Activated CD4-positive, alpha-beta T cell treated with anti-CD3 and anti-CD28 coated beads for 4 hours (primary cell): ENCODE results near the gene PBXIP1.
"Not testable (repeated sequence)": the region's sequence is repeated elsewhere in the genome, so short reads cannot be mapped to it uniquely, and the experiment has no call there.

Experiments
- DNase-seq, 2 donors: peaks; one replicate each; pipeline ENCODE4 v3.0.0-alpha.2; 2020

PBXIP1 gene

GRCh38 chr1:154955718-154956543 is at the start of gene PBXIP1:
Gene PBXIP1, minus strand, starts transcription at chr1:154956099. Its CDS starts 2,378 bp downstream, at chr1:154953721.
- peak; percentile 72 to 82 for DNase-seq

GRCh38 chr1:155005076-155006011 is 49.4 kb upstream of the PBXIP1 start:
- peak in 1 of 2 donors; percentile 33 for DNase-seq

- DNase-seq: no peak
Measured at GRCh38 chr1:155004352-155005075, 48.6 kb upstream of the PBXIP1 start.

- DNase-seq: peak in 1 of 2 donors; percentile 17
Measured at GRCh38 chr1:155003766-155004351, 48.0 kb upstream of the PBXIP1 start.

- DNase-seq: peak in 1 of 2 donors; percentile 26
Measured at GRCh38 chr1:155003227-155003765, 47.4 kb upstream of the PBXIP1 start.

GRCh38 chr1:155002464-155003226 is 46.7 kb upstream of the PBXIP1 start, which contains the start of gene ZBTB7B:
Gene ZBTB7B, plus strand, starts transcription at chr1:155002802. Its CDS starts 11,859 bp downstream, at chr1:155014661.
- no peak for DNase-seq

- DNase-seq: peak; percentile 98 to 99
Measured at GRCh38 chr1:155001675-155002463, 46.0 kb upstream of the PBXIP1 start.

- DNase-seq: no peak
Measured at GRCh38 chr1:155001425-155001674, 45.5 kb upstream of the PBXIP1 start.

GRCh38 chr1:155000726-155001424 is 45.0 kb upstream of the PBXIP1 start:
- DNase-seq: peak; percentile 72 to 80

- peak in 1 of 2 donors; percentile 25 for DNase-seq
Measured at GRCh38 chr1:155000411-155000725, 44.5 kb upstream of the PBXIP1 start.

GRCh38 chr1:154999571-155000410 is 43.9 kb upstream of the PBXIP1 start:
- DNase-seq: peak; percentile 52 to 53

GRCh38 chr1:154998818-154999570 is 43.1 kb upstream of the PBXIP1 start:
- peak; percentile 71 to 72 for DNase-seq

- DNase-seq: no peak
Measured at GRCh38 chr1:154998201-154998780, 42.4 kb upstream of the PBXIP1 start.

- no peak for DNase-seq
Measured at GRCh38 chr1:154996966-154997701, 41.2 kb upstream of the PBXIP1 start.

- DNase-seq: not testable (repeated sequence)
Measured at GRCh38 chr1:154995301-154995983, 39.5 kb upstream of the PBXIP1 start.

- DNase-seq: no peak
Measured at GRCh38 chr1:154994591-154994990, 38.7 kb upstream of the PBXIP1 start.

GRCh38 chr1:154994269-154994587 is 38.3 kb upstream of the PBXIP1 start:
- DNase-seq: no peak
